ENCODE results near the gene GPC3. TPM values are rescaled to one million over a fixed set of nuclear protein-coding genes. Genes with fewer than 3 reads are reported as not detected.
A peak's percentile ranks its signal among the peaks of the same experiment; 100 is the strongest.

The GPC3 gene
- total RNA-seq, 1 experiment from 2014 or later = 0.98 TPM

DNA sequence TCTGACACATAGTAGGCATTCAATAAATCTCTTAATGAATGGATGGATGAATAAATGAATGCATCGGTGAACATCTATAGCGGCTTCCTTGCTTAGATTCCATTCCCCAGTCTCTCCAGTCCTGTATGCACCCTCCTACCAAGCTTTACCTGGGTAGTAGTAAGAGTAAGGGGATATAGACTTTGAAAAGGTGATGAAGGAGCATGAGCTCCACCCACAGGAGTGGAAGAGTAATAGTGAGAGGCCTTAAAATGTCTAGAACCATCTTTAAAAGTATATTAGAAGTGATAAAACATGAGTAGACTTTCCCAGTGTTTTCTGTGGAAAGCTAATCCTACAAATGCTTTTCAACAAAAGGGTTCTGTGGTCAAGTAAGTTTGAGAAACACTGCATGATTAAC lies 35.5 kb upstream of the GPC3 start:
- Histone ChIP-seq H3K79me2 (ENCODE audit: insufficient read depth, low read length) (no peaks in the 10 kb centered on the region), H3K9me2 (ENCODE audit: insufficient read depth) (no peaks in the 10 kb centered on the region), H4K20me1 (ENCODE audit: insufficient read depth) (no peaks in the 10 kb centered on the region), H3K4me2 (ENCODE audit: low read length) (no peak overlapping the region), H3K27ac (ENCODE audit: low read depth, low read length) (no peak overlapping the region), H3K9me3 (ENCODE audit: control insufficient read depth in 1 of 2, insufficient read depth in 1 of 2, low read depth in 1 of 2, low read length in 2 of 2) (no peaks in the 10 kb centered on the region), H3K27me3 (ENCODE audit: insufficient read depth, low read length) (no peaks in the 10 kb centered on the region), H3K4me3 (replicated peaks in 1 of 2; ENCODE audit: low read depth in 1 of 2, low read length in 2 of 2) (no peak overlapping the region), H3K36me3 (ENCODE audit: control insufficient read depth in 1 of 2, insufficient read depth in 2 of 2, low read length in 2 of 2) (no peaks in the 10 kb centered on the region), H3K4me1 (ENCODE audit: control insufficient read depth in 1 of 2, insufficient read depth in 2 of 2, low read length in 2 of 2) (no peaks in the 10 kb centered on the region), H3K9ac (ENCODE audit: low read length) (no peak overlapping the region), H2AFZ (ENCODE audit: low read depth, low read length, poor library complexity, severe bottlenecking) (no peak overlapping the region)
- ATAC-seq = no peak
- CTCF ChIA-PET = interaction anchor here (1.0 to 2.2 kb wide), 7 partner anchors 61 to 375 kb away, joined by 3 to 25 read pairs (median 3); no protein-coding TSS in a partner anchor
- intact Hi-C loops (cut with micrococcal nuclease) = loop anchor here (5.0 kb wide), 1 partner anchor 229 kb away; no protein-coding TSS in a partner anchor
- BruUV-seq (replicated peaks) = no TSS peak
- RAD21 ChIA-PET (ENCODE audit: low non-redundant PET in 1 of 2, low total read pairs in 2 of 2, uncharacterized antibody in 2 of 2, unreplicated experiment in 2 of 2) = no interaction called here
- POLR2A ChIA-PET = no interaction called here
- no peak for DNase-seq (ENCODE audit: low read depth, low spot score)
- no peak for TF ChIP-seq SRF (IDR thresholded peaks at IDR 0.05; ENCODE audit: low read depth)
- TF ChIP-seq, protein P1, sequence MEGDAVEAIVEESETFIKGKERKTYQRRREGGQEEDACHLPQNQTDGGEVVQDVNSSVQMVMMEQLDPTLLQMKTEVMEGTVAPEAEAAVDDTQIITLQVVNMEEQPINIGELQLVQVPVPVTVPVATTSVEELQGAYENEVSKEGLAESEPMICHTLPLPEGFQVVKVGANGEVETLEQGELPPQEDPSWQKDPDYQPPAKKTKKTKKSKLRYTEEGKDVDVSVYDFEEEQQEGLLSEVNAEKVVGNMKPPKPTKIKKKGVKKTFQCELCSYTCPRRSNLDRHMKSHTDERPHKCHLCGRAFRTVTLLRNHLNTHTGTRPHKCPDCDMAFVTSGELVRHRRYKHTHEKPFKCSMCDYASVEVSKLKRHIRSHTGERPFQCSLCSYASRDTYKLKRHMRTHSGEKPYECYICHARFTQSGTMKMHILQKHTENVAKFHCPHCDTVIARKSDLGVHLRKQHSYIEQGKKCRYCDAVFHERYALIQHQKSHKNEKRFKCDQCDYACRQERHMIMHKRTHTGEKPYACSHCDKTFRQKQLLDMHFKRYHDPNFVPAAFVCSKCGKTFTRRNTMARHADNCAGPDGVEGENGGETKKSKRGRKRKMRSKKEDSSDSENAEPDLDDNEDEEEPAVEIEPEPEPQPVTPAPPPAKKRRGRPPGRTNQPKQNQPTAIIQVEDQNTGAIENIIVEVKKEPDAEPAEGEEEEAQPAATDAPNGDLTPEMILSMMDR (IDR thresholded peaks at IDR 0.05 in 2 of 3, conservative IDR thresholded peaks at IDR 0.05 in 1 of 3; ENCODE audit: borderline replicate concordance in 1 of 3, insufficient read depth in 1 of 3, low read depth in 2 of 3, low read length in 2 of 3) = 0 out of 6 replicates have a peak, but pooled peaks of 1 of the 3 experiments have one; percentile 18
- peak; percentile 27; the same call in 1 of the 2 replicates for TF ChIP-seq RAD21 (IDR thresholded peaks at IDR 0.05; ENCODE audit: low read depth)

- no TSS peak for BruUV-seq (replicated peaks)
- H3K27ac ChIP-seq (ENCODE audit: low read depth, low read length) = no peak overlapping the region
- CTCF ChIA-PET = interaction anchor here (1.0 to 1.8 kb wide), 4 partner anchors 180 to 322 kb away, joined by 3 to 6 read pairs (median 4); no protein-coding TSS in a partner anchor
- no peaks in the 10 kb centered on the region for H3K4me1 ChIP-seq (ENCODE audit: control insufficient read depth in 1 of 2, insufficient read depth in 2 of 2, low read length in 2 of 2)
- no peak overlapping the region for H3K9ac ChIP-seq (ENCODE audit: low read length)
- DNase-seq (ENCODE audit: low read depth, low spot score) = no peak
- no peak overlapping the region for H3K4me2 ChIP-seq (ENCODE audit: low read length)
- no peaks in the 10 kb centered on the region for H3K79me2 ChIP-seq (ENCODE audit: insufficient read depth, low read length)
- H3K4me3 ChIP-seq (replicated peaks in 1 of 2; ENCODE audit: low read depth in 1 of 2, low read length in 2 of 2) = no peak overlapping the region
- H2AFZ ChIP-seq (ENCODE audit: low read depth, low read length, poor library complexity, severe bottlenecking) = no peak overlapping the region
- H3K9me3 ChIP-seq (ENCODE audit: control insufficient read depth in 1 of 2, insufficient read depth in 1 of 2, low read depth in 1 of 2, low read length in 2 of 2) = no peaks in the 10 kb centered on the region
- POLR2A ChIA-PET = no interaction called here
- H3K9me2 ChIP-seq (ENCODE audit: insufficient read depth) = no peaks in the 10 kb centered on the region
- H4K20me1 ChIP-seq (ENCODE audit: insufficient read depth) = no peaks in the 10 kb centered on the region
- intact Hi-C loops (cut with micrococcal nuclease) = loop anchor here (5.0 kb wide), 1 partner anchor 227 kb away; no protein-coding TSS in a partner anchor
- RAD21 ChIA-PET (ENCODE audit: low non-redundant PET in 1 of 2, low total read pairs in 2 of 2, uncharacterized antibody in 2 of 2, unreplicated experiment in 2 of 2) = no interaction called here
- no peaks in the 10 kb centered on the region for H3K27me3 ChIP-seq (ENCODE audit: insufficient read depth, low read length)
- H3K36me3 ChIP-seq (ENCODE audit: control insufficient read depth in 1 of 2, insufficient read depth in 2 of 2, low read length in 2 of 2) = no peaks in the 10 kb centered on the region
- no peak for ATAC-seq
- TF ChIP-seq, protein P2, sequence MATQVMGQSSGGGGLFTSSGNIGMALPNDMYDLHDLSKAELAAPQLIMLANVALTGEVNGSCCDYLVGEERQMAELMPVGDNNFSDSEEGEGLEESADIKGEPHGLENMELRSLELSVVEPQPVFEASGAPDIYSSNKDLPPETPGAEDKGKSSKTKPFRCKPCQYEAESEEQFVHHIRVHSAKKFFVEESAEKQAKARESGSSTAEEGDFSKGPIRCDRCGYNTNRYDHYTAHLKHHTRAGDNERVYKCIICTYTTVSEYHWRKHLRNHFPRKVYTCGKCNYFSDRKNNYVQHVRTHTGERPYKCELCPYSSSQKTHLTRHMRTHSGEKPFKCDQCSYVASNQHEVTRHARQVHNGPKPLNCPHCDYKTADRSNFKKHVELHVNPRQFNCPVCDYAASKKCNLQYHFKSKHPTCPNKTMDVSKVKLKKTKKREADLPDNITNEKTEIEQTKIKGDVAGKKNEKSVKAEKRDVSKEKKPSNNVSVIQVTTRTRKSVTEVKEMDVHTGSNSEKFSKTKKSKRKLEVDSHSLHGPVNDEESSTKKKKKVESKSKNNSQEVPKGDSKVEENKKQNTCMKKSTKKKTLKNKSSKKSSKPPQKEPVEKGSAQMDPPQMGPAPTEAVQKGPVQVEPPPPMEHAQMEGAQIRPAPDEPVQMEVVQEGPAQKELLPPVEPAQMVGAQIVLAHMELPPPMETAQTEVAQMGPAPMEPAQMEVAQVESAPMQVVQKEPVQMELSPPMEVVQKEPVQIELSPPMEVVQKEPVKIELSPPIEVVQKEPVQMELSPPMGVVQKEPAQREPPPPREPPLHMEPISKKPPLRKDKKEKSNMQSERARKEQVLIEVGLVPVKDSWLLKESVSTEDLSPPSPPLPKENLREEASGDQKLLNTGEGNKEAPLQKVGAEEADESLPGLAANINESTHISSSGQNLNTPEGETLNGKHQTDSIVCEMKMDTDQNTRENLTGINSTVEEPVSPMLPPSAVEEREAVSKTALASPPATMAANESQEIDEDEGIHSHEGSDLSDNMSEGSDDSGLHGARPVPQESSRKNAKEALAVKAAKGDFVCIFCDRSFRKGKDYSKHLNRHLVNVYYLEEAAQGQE (IDR thresholded peaks at IDR 0.05; ENCODE audit: low read depth) = no peak
- TF ChIP-seq, protein P1 (IDR thresholded peaks at IDR 0.05 in 2 of 3, conservative IDR thresholded peaks at IDR 0.05 in 1 of 3; ENCODE audit: borderline replicate concordance in 1 of 3, insufficient read depth in 1 of 3, low read depth in 2 of 3, low read length in 2 of 3) = no peak
- TF ChIP-seq TCF7L2 (IDR thresholded peaks at IDR 0.05; ENCODE audit: borderline replicate concordance, extremely low read depth, insufficient read depth, insufficient read length) = no peak
- TF ChIP-seq ATF3 (IDR thresholded peaks at IDR 0.05) = no peak
- no peak for TF ChIP-seq ZNF274 (IDR thresholded peaks at IDR 0.05; ENCODE audit: low read depth, low read length)
- TF ChIP-seq SIN3A (IDR thresholded peaks at IDR 0.05; ENCODE audit: low read depth) = no peak
- TF ChIP-seq POLR2AphosphoS5 (IDR thresholded peaks at IDR 0.05; ENCODE audit: low read depth, low read length) = no peak
These were observed 34.3 kb upstream of the GPC3 start for GRCh38 chrX:134019567-134020206.
